Muscle layer of colon (tissue), 2 donors: ENCODE measurements around the gene LVRN.
"Not testable (repeated sequence)": the region's sequence is repeated elsewhere in the genome, so short reads cannot be mapped to it uniquely, and the experiment has no call there.

Experiments
- H3K27ac ChIP-seq: one replicate; pipeline ENCODE4 v1.7.0; 2013; ENCODE audit warnings: low read depth, mild to moderate bottlenecking, low read length, moderate library complexity
- H3K27me3 ChIP-seq, 2 donors: one replicate each; pipeline ENCODE4 v1.7.0; 2013; ENCODE audit warnings: low read length in 2 of 2, mild to moderate bottlenecking in 2 of 2; ENCODE audit not compliant: insufficient read depth in 2 of 2, control insufficient read depth in 1 of 2
- H3K36me3 ChIP-seq: one replicate; pipeline ENCODE4 v1.7.0; 2013; ENCODE audit warnings: mild to moderate bottlenecking, low read length; ENCODE audit not compliant: insufficient read depth
- H3K4me1 ChIP-seq: one replicate; pipeline ENCODE4 v1.7.0; 2013; ENCODE audit warnings: mild to moderate bottlenecking, low read length; ENCODE audit not compliant: insufficient read depth
- H3K4me3 ChIP-seq, 2 donors: one replicate each; pipeline ENCODE4 v1.7.0; 2013; ENCODE audit warnings: low read length in 2 of 2, low read depth in 1 of 2, mild to moderate bottlenecking in 1 of 2, moderate library complexity in 1 of 2
- H3K9ac ChIP-seq: one replicate; pipeline ENCODE4 v1.7.0; 2013; ENCODE audit warnings: low read length
- H3K9me3 ChIP-seq: one replicate; pipeline ENCODE4 v1.7.0; 2013; ENCODE audit warnings: mild to moderate bottlenecking, low read length
- donor health status: abdominal sarcoma.
- donor health status: Adenocarcinoma of cecum.

Gene LVRN

GRCh38 chr5:115962239-115962564 lies at the start of gene LVRN:
Gene LVRN, plus strand, starts transcription at chr5:115962475. Its CDS starts 143 bp downstream, at chr5:115962618.
- Histone ChIP-seq H3K4me3 (peak within 1 kb of the TSS; percentile 26 to 49), H3K36me3 (no peaks in the 10 kb centered on the region), H3K9me3 (no peaks in the 10 kb centered on the region), H3K9ac (no peak within 1 kb of the TSS), H3K27me3 (peaks cover 27 to 39% of the 10 kb centered on the region in 2 donors), H3K4me1 (peaks cover 12% of the 10 kb centered on the region), H3K27ac (no peak within 1 kb of the TSS)

GRCh38 chr5:115913623-115914400 lies 48.5 kb upstream of the LVRN start:
- not testable (repeated sequence) for H3K9me3 ChIP-seq, H3K9ac ChIP-seq, H3K27me3 ChIP-seq, H3K4me1 ChIP-seq, H3K36me3 ChIP-seq, H3K27ac ChIP-seq, H3K4me3 ChIP-seq

- H3K36me3 ChIP-seq: peaks cover 4% of the 10 kb centered on the region
- H3K27me3 ChIP-seq: no peaks in the 10 kb centered on the region
- no peak overlapping the region for H3K9ac ChIP-seq
- no peak overlapping the region for H3K4me3 ChIP-seq
- no peaks in the 10 kb centered on the region for H3K9me3 ChIP-seq
- no peak overlapping the region for H3K27ac ChIP-seq
- H3K4me1 ChIP-seq: no peaks in the 10 kb centered on the region
Measured at GRCh38 chr5:115920171-115920725, 42.0 kb upstream of the LVRN start.

- not testable (repeated sequence) for H3K4me1 ChIP-seq, H3K9ac ChIP-seq, H3K9me3 ChIP-seq, H3K27ac ChIP-seq, H3K4me3 ChIP-seq, H3K27me3 ChIP-seq, H3K36me3 ChIP-seq
Measured at GRCh38 chr5:115928578-115929407, 33.5 kb upstream of the LVRN start.

- H3K27me3 ChIP-seq, H3K9ac ChIP-seq, H3K9me3 ChIP-seq, H3K4me1 ChIP-seq, H3K36me3 ChIP-seq, H3K4me3 ChIP-seq, H3K27ac ChIP-seq: not testable (repeated sequence)
Measured at GRCh38 chr5:115930171-115930570, 32.1 kb upstream of the LVRN start.

- Histone ChIP-seq H3K4me1 (no peaks in the 10 kb centered on the region), H3K27ac (no peak overlapping the region), H3K36me3 (no peaks in the 10 kb centered on the region), H3K4me3 (no peak overlapping the region), H3K27me3 (no peaks in the 10 kb centered on the region), H3K9me3 (no peaks in the 10 kb centered on the region), H3K9ac (no peak overlapping the region)
Measured at GRCh38 chr5:115930630-115931337, 31.5 kb upstream of the LVRN start.

- no peak overlapping the region for H3K4me3 ChIP-seq
- H3K27ac ChIP-seq: no peak overlapping the region
- H3K9ac ChIP-seq: no peak overlapping the region
- no peaks in the 10 kb centered on the region for H3K4me1 ChIP-seq
- H3K36me3 ChIP-seq: no peaks in the 10 kb centered on the region
- H3K27me3 ChIP-seq: no peaks in the 10 kb centered on the region
- no peaks in the 10 kb centered on the region for H3K9me3 ChIP-seq
Measured at GRCh38 chr5:115932991-115933390, 29.3 kb upstream of the LVRN start.

- H3K4me1 ChIP-seq: no peaks in the 10 kb centered on the region
- no peaks in the 10 kb centered on the region for H3K36me3 ChIP-seq
- H3K27ac ChIP-seq: no peak overlapping the region
- H3K9ac ChIP-seq: no peak overlapping the region
- H3K9me3 ChIP-seq: no peaks in the 10 kb centered on the region
- no peaks in the 10 kb centered on the region for H3K27me3 ChIP-seq
- no peak overlapping the region for H3K4me3 ChIP-seq
Measured at GRCh38 chr5:115934388-115934974, 27.8 kb upstream of the LVRN start.

GRCh38 chr5:115936031-115936430 lies 26.2 kb upstream of the LVRN start:
- H3K4me3 ChIP-seq: no peak overlapping the region
- H3K9ac ChIP-seq: no peak overlapping the region
- H3K27ac ChIP-seq: no peak overlapping the region
- no peaks in the 10 kb centered on the region for H3K4me1 ChIP-seq
- H3K9me3 ChIP-seq: no peaks in the 10 kb centered on the region
- no peaks in the 10 kb centered on the region for H3K27me3 ChIP-seq
- H3K36me3 ChIP-seq: no peaks in the 10 kb centered on the region

- H3K27me3 ChIP-seq: no peaks in the 10 kb centered on the region
- H3K9ac ChIP-seq: no peak overlapping the region
- H3K4me1 ChIP-seq: no peaks in the 10 kb centered on the region
- no peak overlapping the region for H3K27ac ChIP-seq
- no peak overlapping the region for H3K4me3 ChIP-seq
- H3K36me3 ChIP-seq: no peaks in the 10 kb centered on the region
- H3K9me3 ChIP-seq: no peaks in the 10 kb centered on the region
Measured at GRCh38 chr5:115939059-115939458, 23.2 kb upstream of the LVRN start.
